ENCODE data around the gene TMEM167A. TPM values are rescaled to one million over a fixed set of nuclear protein-coding genes. Genes with fewer than 3 reads are reported as not detected.

The TMEM167A gene
- polyA plus RNA-seq, 3 donors: 50.3 to 337 (median 288) TPM

DNA sequence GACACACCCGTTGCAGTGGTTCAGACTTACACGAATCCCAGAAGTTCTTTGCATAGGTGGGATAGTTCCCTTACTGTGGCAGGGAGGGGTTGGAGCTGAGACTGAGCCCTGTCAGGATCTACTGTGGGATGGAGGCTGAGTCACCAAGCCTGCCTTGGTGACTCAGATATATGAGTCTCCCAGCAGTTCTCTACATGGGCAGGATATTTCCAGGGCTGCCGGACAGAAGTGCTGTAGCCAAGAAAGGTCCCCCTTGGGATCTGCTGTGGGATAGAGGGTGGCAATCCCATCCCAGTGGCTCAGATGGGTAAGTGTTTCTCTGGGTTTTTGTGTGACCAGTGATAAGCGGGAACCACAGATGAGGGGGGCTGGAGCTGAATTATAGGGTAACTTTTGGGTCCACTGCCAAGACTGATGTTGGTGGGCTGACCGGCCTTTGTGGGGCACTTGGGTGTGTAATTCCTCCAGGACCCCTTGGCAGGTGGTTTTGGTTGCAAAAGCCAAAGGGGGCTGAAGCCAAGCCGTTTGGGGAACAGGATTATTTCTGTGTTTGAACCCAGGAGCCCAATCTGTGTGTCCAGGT lies 18.9 kb upstream of the TMEM167A start:
- H2AFZ ChIP-seq (ENCODE audit: insufficient read depth, low read depth, low read length, poor library complexity, severe bottlenecking): no peak overlapping the region
- H3K27me3 ChIP-seq (ENCODE audit: control insufficient read depth in 2 of 2, insufficient read depth in 2 of 2, low read length in 2 of 2): no peaks in the 10 kb centered on the region
- 98% methylated on average over 6 of the region's 6 CpGs for WGBS (ENCODE audit: insufficient coverage)
- H3K4me1 ChIP-seq (ENCODE audit: control insufficient read depth in 1 of 2, insufficient read depth in 2 of 2, low read length in 2 of 2): peaks cover 0 to 10% of the 10 kb centered on the region in 2 donors
- Mint-ChIP-seq H3K4me1 (peaks cover 21% of the 10 kb centered on the region), H3K27ac (no peak overlapping the region), H3K36me3 (peaks cover 22 to 37% of the 10 kb centered on the region in 2 donors), H3K9me3 (peaks cover 26 to 36% (median 33%) of the 10 kb centered on the region in 7 donors), H3K4me3 (no peak overlapping the region), H3K27me3 (ENCODE audit: low read depth in 3 of 3) (no peaks in the 10 kb centered on the region)
- intact Hi-C loops (cut with micrococcal nuclease): no loop called here
- peaks cover 7 to 23% of the 10 kb centered on the region in 2 donors for H3K9me3 ChIP-seq (replicated peaks in 1 of 2; ENCODE audit: control insufficient read depth in 1 of 2, insufficient read depth in 1 of 2, low read length in 2 of 2)
- peaks cover 66% of the 10 kb centered on the region for H3K79me2 ChIP-seq (ENCODE audit: insufficient read depth, low read length)
- H4K20me1 ChIP-seq (ENCODE audit: insufficient read depth, low read length): no peaks in the 10 kb centered on the region
- peaks cover 0 to 12% of the 10 kb centered on the region in 2 donors for H3K36me3 ChIP-seq (replicated peaks in 1 of 2; ENCODE audit: control insufficient read depth in 1 of 2, insufficient read depth in 2 of 2, low read length in 2 of 2)
- H3K4me2 ChIP-seq (replicated peaks; ENCODE audit: extremely low read depth, low read length, poor library complexity, severe bottlenecking): no peak overlapping the region
- TF ChIP-seq, protein P1, sequence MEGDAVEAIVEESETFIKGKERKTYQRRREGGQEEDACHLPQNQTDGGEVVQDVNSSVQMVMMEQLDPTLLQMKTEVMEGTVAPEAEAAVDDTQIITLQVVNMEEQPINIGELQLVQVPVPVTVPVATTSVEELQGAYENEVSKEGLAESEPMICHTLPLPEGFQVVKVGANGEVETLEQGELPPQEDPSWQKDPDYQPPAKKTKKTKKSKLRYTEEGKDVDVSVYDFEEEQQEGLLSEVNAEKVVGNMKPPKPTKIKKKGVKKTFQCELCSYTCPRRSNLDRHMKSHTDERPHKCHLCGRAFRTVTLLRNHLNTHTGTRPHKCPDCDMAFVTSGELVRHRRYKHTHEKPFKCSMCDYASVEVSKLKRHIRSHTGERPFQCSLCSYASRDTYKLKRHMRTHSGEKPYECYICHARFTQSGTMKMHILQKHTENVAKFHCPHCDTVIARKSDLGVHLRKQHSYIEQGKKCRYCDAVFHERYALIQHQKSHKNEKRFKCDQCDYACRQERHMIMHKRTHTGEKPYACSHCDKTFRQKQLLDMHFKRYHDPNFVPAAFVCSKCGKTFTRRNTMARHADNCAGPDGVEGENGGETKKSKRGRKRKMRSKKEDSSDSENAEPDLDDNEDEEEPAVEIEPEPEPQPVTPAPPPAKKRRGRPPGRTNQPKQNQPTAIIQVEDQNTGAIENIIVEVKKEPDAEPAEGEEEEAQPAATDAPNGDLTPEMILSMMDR (IDR thresholded peaks at IDR 0.05): no peak
- H3K9ac ChIP-seq (ENCODE audit: insufficient read depth, low read length, poor library complexity, severe bottlenecking): no peak overlapping the region
- H3K4me3 ChIP-seq (replicated peaks in 1 of 3; ENCODE audit: low read depth in 2 of 3, low read length in 3 of 3): no peak overlapping the region
- peak in 1 of 3 donors; percentile 10 for DNase-seq
- H3K27ac ChIP-seq (ENCODE audit: low read depth in 1 of 2, low read length in 2 of 2): no peak overlapping the region

GRCh38 chr5:83095163-83095956 lies 18.2 kb upstream of the TMEM167A start:
- WGBS (ENCODE audit: insufficient coverage): 98% methylated on average over 3 of the region's 3 CpGs
- no peak overlapping the region for H2AFZ ChIP-seq (ENCODE audit: insufficient read depth, low read depth, low read length, poor library complexity, severe bottlenecking)

More at GRCh38 chr5:83095163-83095956, 18.2 kb upstream of the TMEM167A start:
- Histone ChIP-seq H3K9ac (ENCODE audit: insufficient read depth, low read length, poor library complexity, severe bottlenecking) (no peak overlapping the region), H3K27ac (ENCODE audit: low read depth in 1 of 2, low read length in 2 of 2) (no peak overlapping the region), H3K27me3 (ENCODE audit: control insufficient read depth in 2 of 2, insufficient read depth in 2 of 2, low read length in 2 of 2) (no peaks in the 10 kb centered on the region), H4K20me1 (ENCODE audit: insufficient read depth, low read length) (no peaks in the 10 kb centered on the region), H3K79me2 (ENCODE audit: insufficient read depth, low read length) (peaks cover 64% of the 10 kb centered on the region), H3K4me1 (ENCODE audit: control insufficient read depth in 1 of 2, insufficient read depth in 2 of 2, low read length in 2 of 2) (peaks cover 0 to 10% of the 10 kb centered on the region in 2 donors), H3K9me3 (replicated peaks in 1 of 2; ENCODE audit: control insufficient read depth in 1 of 2, insufficient read depth in 1 of 2, low read length in 2 of 2) (peaks cover 8 to 24% of the 10 kb centered on the region in 2 donors), H3K4me2 (replicated peaks; ENCODE audit: extremely low read depth, low read length, poor library complexity, severe bottlenecking) (no peak overlapping the region), H3K4me3 (replicated peaks in 1 of 3; ENCODE audit: low read depth in 2 of 3, low read length in 3 of 3) (no peak overlapping the region), H3K36me3 (replicated peaks in 1 of 2; ENCODE audit: control insufficient read depth in 1 of 2, insufficient read depth in 2 of 2, low read length in 2 of 2) (peaks cover 0 to 12% of the 10 kb centered on the region in 2 donors)
- Mint-ChIP-seq H3K36me3 (peaks cover 23 to 40% of the 10 kb centered on the region in 2 donors), H3K4me1 (peaks cover 21% of the 10 kb centered on the region), H3K9me3 (peaks cover 28 to 38% (median 35%) of the 10 kb centered on the region in 7 donors), H3K27ac (no peak overlapping the region), H3K27me3 (ENCODE audit: low read depth in 3 of 3) (no peaks in the 10 kb centered on the region), H3K4me3 (no peak overlapping the region)
- TF ChIP-seq, protein P1 (IDR thresholded peaks at IDR 0.05): no peak
- DNase-seq: no peak
- intact Hi-C loops (cut with micrococcal nuclease): no loop called here

All from CD14-positive monocyte (primary cell).